ENCODE measurements around the gene SLC9B2. TPM values are rescaled to one million over a fixed set of nuclear protein-coding genes. Genes with fewer than 3 reads are reported as not detected.
A peak's percentile ranks its signal among the peaks of the same experiment; 100 is the strongest.

SLC9B2 gene
- total and polyA plus RNA-seq, 7 experiments from 2014 or later = 12.7 to 26.3 (median 17.1) TPM

DNA sequence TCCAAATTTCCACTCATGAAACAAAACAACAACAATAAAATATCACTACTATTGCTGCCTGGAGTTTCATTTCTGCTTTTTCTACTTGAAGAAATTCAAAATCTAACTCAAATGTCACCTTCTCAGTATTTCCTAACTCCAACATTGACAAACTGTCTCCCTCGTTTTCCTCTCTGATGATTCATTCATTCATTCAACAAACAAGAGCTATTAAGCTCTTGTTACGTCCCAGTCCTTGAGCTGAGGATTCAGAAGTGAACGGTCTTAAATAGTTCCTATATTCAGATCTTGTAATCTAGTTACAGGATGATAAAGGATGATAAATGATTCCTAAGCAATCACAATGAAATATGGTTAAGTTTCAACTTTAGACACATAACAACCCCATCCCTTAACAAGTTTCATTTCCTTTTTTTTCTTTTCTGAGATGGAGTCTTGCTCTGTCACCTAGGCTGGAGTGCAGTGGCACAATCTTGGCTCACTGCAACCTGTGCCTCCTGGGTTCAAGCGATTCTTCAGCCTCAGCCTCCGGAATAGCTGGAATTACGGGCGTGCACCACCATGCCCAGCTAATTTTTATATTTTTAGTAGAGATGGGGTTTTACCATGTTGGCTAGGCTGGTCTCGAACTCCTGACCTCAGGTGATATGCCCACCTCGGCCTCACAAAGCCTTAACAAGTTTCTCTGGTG, 1.7 kb downstream of the SLC9B2 start:
- Histone ChIP-seq H3K4me3 (ENCODE audit: low read length) (peak overlapping the region; percentile 74), H3K9me3 (ENCODE audit: control insufficient read depth in 2 of 3, low read length in 3 of 3) (no peaks in the 10 kb centered on the region), H3K27ac (ENCODE audit: low read depth, low read length) (no peak overlapping the region), H3K4me1 (ENCODE audit: control insufficient read depth in 2 of 2, insufficient read depth in 2 of 2, low read length in 2 of 2) (peaks cover 10 to 17% of the 10 kb centered on the region in 2 donors), H3K36me3 (ENCODE audit: control insufficient read depth in 2 of 3, insufficient read depth in 3 of 3, low read length in 3 of 3) (no peaks in the 10 kb centered on the region), H3K27me3 (ENCODE audit: control insufficient read depth in 2 of 2, insufficient read depth in 2 of 2, low read length in 2 of 2) (no peaks in the 10 kb centered on the region)
- no peaks in the 10 kb centered on the region for H3K9me3 Mint-ChIP-seq
- ChIA-PET CTCF (interaction anchor here (0.6 to 0.7 kb wide), 2 partner anchors 16 to 448 kb away, joined by 3 read pairs; no protein-coding TSS in a partner anchor), POLR2A (interaction anchor here (0.6 to 1.0 kb wide), 8 partner anchors 8 to 462 kb away, joined by 3 to 5 read pairs (median 3); partner anchors contain the start of genes BDH2, CISD2 and SLC9B1)
- H3K4me3 Mint-ChIP-seq = peak overlapping the region; percentile 23 to 97 (median 92)
- H3K36me3 Mint-ChIP-seq = peaks cover 0 to 21% (median 0%) of the 10 kb centered on the region in 5 donors
- intact Hi-C loops (cut with micrococcal nuclease) = loop anchor here (1.0 to 5.0 kb wide), 5 partner anchors 10 to 1728 kb away; partner anchors contain the start of genes CISD2 (in 1 of the 2) and PPP3CA (in 1 of the 2)
- peaks cover 27 to 59% (median 51%) of the 10 kb centered on the region in 7 donors for H3K4me1 Mint-ChIP-seq
- peak overlapping the region in 4 of 9 donors; percentile 27 to 99 (median 76) for H3K27ac Mint-ChIP-seq
- ATAC-seq (no peak), DNase-seq (no peak)
- no peaks in the 10 kb centered on the region for H3K27me3 Mint-ChIP-seq

DNA sequence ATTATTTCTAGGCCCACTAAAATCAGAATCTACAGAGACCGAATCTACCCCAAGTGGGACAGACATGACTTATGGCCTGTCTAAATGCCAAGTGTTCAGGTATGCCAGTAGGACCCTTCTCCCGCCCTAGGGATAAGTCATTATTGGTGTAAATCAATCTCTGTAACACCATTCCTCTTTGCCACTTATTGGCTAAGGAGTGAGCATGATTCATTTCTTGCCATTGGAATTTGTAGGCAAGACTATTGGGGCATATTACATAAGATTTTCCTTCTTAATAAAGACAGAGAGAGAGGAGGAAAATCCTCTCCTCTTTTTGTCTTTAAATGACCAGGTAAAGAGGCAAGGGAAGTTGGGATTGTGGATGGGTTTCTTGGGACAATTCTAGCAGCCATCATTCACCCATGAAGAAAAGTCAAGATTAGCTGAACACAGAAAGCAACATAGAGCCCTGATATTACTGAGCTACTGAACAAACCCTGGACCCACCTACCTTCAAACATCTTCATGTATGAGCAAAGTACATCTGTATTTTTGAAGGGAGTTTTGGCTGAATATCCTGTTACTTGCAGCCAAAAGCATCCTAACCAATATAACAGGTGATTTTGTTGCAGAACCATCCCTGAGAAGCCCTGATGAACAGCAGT, 2.6 kb downstream of the SLC9B2 start:
- intact Hi-C loops (cut with micrococcal nuclease) = loop anchor here in 1 of 2 donors (1.0 kb wide), 1 partner anchor 9 kb away; no protein-coding TSS in a partner anchor
- Histone ChIP-seq H3K4me3 (ENCODE audit: low read length) (no peak overlapping the region), H3K4me1 (ENCODE audit: control insufficient read depth in 2 of 2, insufficient read depth in 2 of 2, low read length in 2 of 2) (peaks cover 10 to 17% of the 10 kb centered on the region in 2 donors), H3K27me3 (ENCODE audit: control insufficient read depth in 2 of 2, insufficient read depth in 2 of 2, low read length in 2 of 2) (no peaks in the 10 kb centered on the region), H3K9me3 (ENCODE audit: control insufficient read depth in 2 of 3, low read length in 3 of 3) (no peaks in the 10 kb centered on the region), H3K36me3 (ENCODE audit: control insufficient read depth in 2 of 3, insufficient read depth in 3 of 3, low read length in 3 of 3) (no peaks in the 10 kb centered on the region), H3K27ac (ENCODE audit: low read depth, low read length) (no peak overlapping the region)
- H3K36me3 Mint-ChIP-seq = peaks cover 0 to 23% (median 0%) of the 10 kb centered on the region in 5 donors
- POLR2A ChIA-PET = no interaction called here
- no peaks in the 10 kb centered on the region for H3K27me3 Mint-ChIP-seq
- H3K4me1 Mint-ChIP-seq = peaks cover 28 to 52% (median 45%) of the 10 kb centered on the region in 7 donors
- H3K4me3 Mint-ChIP-seq = peak overlapping the region in 5 of 10 donors; percentile 10 to 95 (median 43)
- DNase-seq (no peak), ATAC-seq (no peak)
- no peak overlapping the region for H3K27ac Mint-ChIP-seq
- CTCF ChIA-PET = no interaction called here
- no peaks in the 10 kb centered on the region for H3K9me3 Mint-ChIP-seq

DNA sequence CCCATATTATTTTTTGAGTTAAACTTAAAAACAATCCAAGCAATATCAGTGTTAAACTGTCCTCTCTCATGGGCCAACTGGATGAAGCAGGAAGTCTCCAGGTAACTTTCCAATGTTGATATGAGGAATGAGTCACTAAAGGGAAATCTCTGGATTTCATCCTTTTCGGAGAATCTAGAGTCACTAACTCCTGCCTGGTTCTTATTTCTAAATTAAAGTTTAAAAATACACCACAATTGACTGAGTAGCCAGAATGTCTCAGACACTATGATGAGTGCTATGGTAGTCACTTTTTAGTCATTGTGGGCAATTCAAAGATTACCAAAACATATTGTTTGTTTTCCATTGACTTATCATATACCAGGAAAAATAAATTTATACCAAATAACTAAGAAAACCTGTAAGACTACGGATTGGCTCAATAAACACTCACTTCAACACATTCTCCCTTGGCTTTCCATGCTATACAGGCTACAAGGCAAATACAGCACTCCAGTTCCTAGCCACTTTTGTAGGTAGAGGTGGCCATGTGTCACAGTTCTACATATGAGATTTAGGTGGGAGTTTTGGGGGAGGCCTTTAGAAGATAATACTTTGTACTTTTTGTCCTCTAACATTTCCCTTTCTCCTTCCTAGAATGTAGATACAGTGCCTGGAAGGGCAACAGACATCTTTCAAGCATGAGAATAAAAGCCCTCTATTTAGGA, 8.6 kb downstream of the SLC9B2 start:
- ATAC-seq = no peak
- no peaks in the 10 kb centered on the region for H3K9me3 ChIP-seq (ENCODE audit: control insufficient read depth in 2 of 3, low read length in 3 of 3)
- Mint-ChIP-seq H3K36me3 (peaks cover 0 to 34% (median 23%) of the 10 kb centered on the region in 5 donors), H3K27me3 (no peaks in the 10 kb centered on the region), H3K9me3 (no peaks in the 10 kb centered on the region), H3K4me1 (peaks cover 0 to 26% (median 8%) of the 10 kb centered on the region in 7 donors), H3K4me3 (no peak overlapping the region), H3K27ac (no peak overlapping the region)
- H3K27ac ChIP-seq (ENCODE audit: low read depth, low read length) = no peak overlapping the region
- CTCF ChIA-PET = no interaction called here
- H3K4me1 ChIP-seq (ENCODE audit: control insufficient read depth in 2 of 2, insufficient read depth in 2 of 2, low read length in 2 of 2) = no peaks in the 10 kb centered on the region
- H3K27me3 ChIP-seq (ENCODE audit: control insufficient read depth in 2 of 2, insufficient read depth in 2 of 2, low read length in 2 of 2) = no peaks in the 10 kb centered on the region
- H3K36me3 ChIP-seq (ENCODE audit: control insufficient read depth in 2 of 3, insufficient read depth in 3 of 3, low read length in 3 of 3) = no peaks in the 10 kb centered on the region
- no peak overlapping the region for H3K4me3 ChIP-seq (ENCODE audit: low read length)
- DNase-seq = no peak
- POLR2A ChIA-PET = no interaction called here
- intact Hi-C loops (cut with micrococcal nuclease) = no loop called here

DNA sequence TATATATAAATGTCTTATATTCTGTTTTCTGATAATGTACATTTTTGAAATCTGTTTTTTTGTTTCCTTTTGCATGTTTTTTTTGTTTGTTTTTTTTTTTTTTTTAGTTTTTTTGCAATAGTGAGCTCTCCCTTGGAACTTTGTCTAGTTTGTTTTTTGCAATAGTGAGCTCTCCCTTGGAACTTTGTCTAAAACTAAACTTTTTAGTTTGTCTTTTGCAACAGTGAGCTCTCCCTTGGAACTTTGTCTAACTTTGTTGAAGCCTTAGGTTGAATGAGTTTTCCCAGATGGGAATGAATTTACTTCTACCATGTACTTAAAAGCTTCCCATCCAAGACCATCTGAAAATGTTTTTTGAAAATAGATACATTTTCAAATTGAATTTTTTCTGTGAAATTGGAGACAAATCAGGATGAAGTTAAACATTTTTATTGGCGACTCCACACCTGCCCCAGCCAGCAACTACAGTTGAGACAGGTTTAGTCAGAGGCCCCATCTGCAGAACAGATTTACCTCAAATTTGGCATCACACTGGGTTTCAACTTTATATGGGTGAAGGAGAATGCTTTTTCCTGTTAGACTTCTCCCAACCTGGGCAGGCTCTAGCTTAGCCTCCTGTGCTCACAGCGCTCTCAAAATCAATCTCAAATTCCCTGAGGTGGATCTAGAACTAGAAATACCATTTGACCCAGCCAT, 16.0 kb downstream of the SLC9B2 start:
- H3K4me3 ChIP-seq (ENCODE audit: low read length) = no peak overlapping the region
- H3K36me3 Mint-ChIP-seq = peaks cover 0 to 46% (median 25%) of the 10 kb centered on the region in 5 donors
- DNase-seq (no peak), ATAC-seq (no peak)
- H3K9me3 Mint-ChIP-seq = peaks cover 0 to 3% (median 0%) of the 10 kb centered on the region in 11 donors
- peaks cover 0 to 12% (median 0%) of the 10 kb centered on the region in 7 donors for H3K4me1 Mint-ChIP-seq
- peaks cover 0 to 4% (median 0%) of the 10 kb centered on the region in 3 experiments for H3K36me3 ChIP-seq (ENCODE audit: control insufficient read depth in 2 of 3, insufficient read depth in 3 of 3, low read length in 3 of 3)
- H3K27me3 ChIP-seq (ENCODE audit: control insufficient read depth in 2 of 2, insufficient read depth in 2 of 2, low read length in 2 of 2) = no peaks in the 10 kb centered on the region
- H3K27me3 Mint-ChIP-seq = no peaks in the 10 kb centered on the region
- ChIA-PET POLR2A (no interaction called here), CTCF (no interaction called here)
- intact Hi-C loops (cut with micrococcal nuclease) = no loop called here
- H3K27ac Mint-ChIP-seq = no peak overlapping the region
- no peak overlapping the region for H3K27ac ChIP-seq (ENCODE audit: low read depth, low read length)
- H3K4me3 Mint-ChIP-seq = no peak overlapping the region
- H3K4me1 ChIP-seq (ENCODE audit: control insufficient read depth in 2 of 2, insufficient read depth in 2 of 2, low read length in 2 of 2) = no peaks in the 10 kb centered on the region
- H3K9me3 ChIP-seq (ENCODE audit: control insufficient read depth in 2 of 3, low read length in 3 of 3) = no peaks in the 10 kb centered on the region

DNA sequence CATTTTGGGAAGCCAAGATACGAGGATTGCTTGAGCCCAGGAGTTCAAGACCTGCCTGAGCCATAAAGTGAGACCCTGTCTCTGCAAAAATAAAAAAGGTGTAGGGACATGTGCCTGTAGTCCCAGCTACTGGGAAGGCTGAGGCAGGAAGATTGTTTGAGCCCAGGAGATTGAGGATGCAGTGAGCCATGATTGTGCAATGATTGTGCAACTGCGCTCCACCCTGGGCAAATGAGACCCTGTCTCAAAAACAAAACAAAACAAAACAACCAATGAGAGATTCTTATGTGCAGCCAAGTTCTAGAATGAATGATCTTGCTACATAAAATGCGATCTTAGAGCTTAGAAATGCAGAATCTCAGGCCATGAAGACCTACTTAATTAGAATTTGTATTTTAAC, 22.5 kb downstream of the SLC9B2 start:
- CTCF ChIA-PET = interaction anchor here (0.6 to 0.7 kb wide), 2 partner anchors 46 to 184 kb away, joined by 3 read pairs; partner anchors contain the start of gene BDH2
- Histone ChIP-seq H3K27ac (ENCODE audit: low read depth, low read length) (no peak overlapping the region), H3K4me3 (ENCODE audit: low read length) (no peak overlapping the region), H3K4me1 (ENCODE audit: control insufficient read depth in 2 of 2, insufficient read depth in 2 of 2, low read length in 2 of 2) (no peaks in the 10 kb centered on the region), H3K9me3 (ENCODE audit: control insufficient read depth in 2 of 3, low read length in 3 of 3) (no peaks in the 10 kb centered on the region), H3K36me3 (ENCODE audit: control insufficient read depth in 2 of 3, insufficient read depth in 3 of 3, low read length in 3 of 3) (peaks cover 0 to under 1% (median 0%) of the 10 kb centered on the region in 3 experiments), H3K27me3 (ENCODE audit: control insufficient read depth in 2 of 2, insufficient read depth in 2 of 2, low read length in 2 of 2) (no peaks in the 10 kb centered on the region)
- peaks cover 0 to 12% (median 0%) of the 10 kb centered on the region in 7 donors for H3K4me1 Mint-ChIP-seq
- ATAC-seq = no peak
- H3K27me3 Mint-ChIP-seq = no peaks in the 10 kb centered on the region
- POLR2A ChIA-PET = no interaction called here
- H3K4me3 Mint-ChIP-seq = no peak overlapping the region
- intact Hi-C loops (cut with micrococcal nuclease) = no loop called here
- H3K27ac Mint-ChIP-seq = no peak overlapping the region
- no peak for DNase-seq
- no peaks in the 10 kb centered on the region for H3K9me3 Mint-ChIP-seq
- peaks cover 0 to 18% (median 9%) of the 10 kb centered on the region in 5 donors for H3K36me3 Mint-ChIP-seq

DNA sequence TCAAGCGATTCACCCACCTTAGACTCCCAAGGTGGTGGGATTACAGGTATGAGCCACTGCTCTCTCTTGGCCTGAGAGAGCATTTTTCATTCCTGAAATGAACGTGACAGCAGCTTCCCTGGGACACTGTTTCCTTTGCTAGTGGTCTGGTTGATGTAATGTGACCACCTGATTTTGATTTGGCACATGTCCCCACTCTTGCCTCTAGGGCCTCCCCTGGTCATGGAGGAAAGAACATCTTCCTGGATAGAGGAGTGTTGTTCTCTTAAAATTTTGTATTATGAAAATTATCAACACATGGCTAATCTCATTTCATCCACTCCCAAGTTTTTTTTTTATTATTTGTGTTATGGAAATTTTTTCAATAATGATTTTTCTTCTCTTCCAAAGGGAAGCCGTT, 23.8 kb downstream of the SLC9B2 start:
- POLR2A ChIA-PET = interaction anchor here (0.9 kb wide), 1 partner anchor 37 kb away, joined by 3 read pairs; no protein-coding TSS in a partner anchor
- H3K27ac Mint-ChIP-seq = no peak overlapping the region

More for the DNA sequence above, 23.8 kb downstream of the SLC9B2 start:
- Histone ChIP-seq H3K27me3 (ENCODE audit: control insufficient read depth in 2 of 2, insufficient read depth in 2 of 2, low read length in 2 of 2) (no peaks in the 10 kb centered on the region), H3K4me3 (ENCODE audit: low read length) (no peak overlapping the region), H3K4me1 (ENCODE audit: control insufficient read depth in 2 of 2, insufficient read depth in 2 of 2, low read length in 2 of 2) (no peaks in the 10 kb centered on the region), H3K27ac (ENCODE audit: low read depth, low read length) (no peak overlapping the region), H3K9me3 (ENCODE audit: control insufficient read depth in 2 of 3, low read length in 3 of 3) (no peaks in the 10 kb centered on the region), H3K36me3 (ENCODE audit: control insufficient read depth in 2 of 3, insufficient read depth in 3 of 3, low read length in 3 of 3) (peaks cover 0 to 7% (median 0%) of the 10 kb centered on the region in 3 experiments)
- ATAC-seq (no peak), DNase-seq (no peak)
- H3K27me3 Mint-ChIP-seq = no peaks in the 10 kb centered on the region
- peaks cover 0 to 12% (median 0%) of the 10 kb centered on the region in 7 donors for H3K4me1 Mint-ChIP-seq
- no peaks in the 10 kb centered on the region for H3K9me3 Mint-ChIP-seq
- peaks cover 0 to 20% (median 14%) of the 10 kb centered on the region in 5 donors for H3K36me3 Mint-ChIP-seq
- intact Hi-C loops (cut with micrococcal nuclease) = no loop called here
- CTCF ChIA-PET = interaction anchor here (0.6 kb wide), 1 partner anchor 11 kb away, joined by 3 read pairs; no protein-coding TSS in a partner anchor
- H3K4me3 Mint-ChIP-seq = no peak overlapping the region
